Panc1 (cell line): ENCODE results near the gene CELA3A.

Experiments
- CTCF ChIP-seq: fragments of 450-650 bp; IDR thresholded peaks from 2 replicates; pipeline ENCODE4 v1.5.1; 2017; ENCODE audit warnings: mild to moderate bottlenecking
- REST ChIP-seq, 2 experiments: IDR thresholded peaks; 2 replicates each; pipeline ENCODE4 v1.6.1; 2011 to 2012; ENCODE audit warnings: low read depth in 2 of 2, control low read depth in 1 of 2, low read length in 1 of 2, mild to moderate bottlenecking in 1 of 2, moderate library complexity in 1 of 2; ENCODE audit not compliant: insufficient read depth in 1 of 2
- SIN3A ChIP-seq: IDR thresholded peaks from 2 replicates; pipeline ENCODE4 v1.6.1; 2012; ENCODE audit warnings: low read depth, mild to moderate bottlenecking, low read length, moderate library complexity, borderline replicate concordance; ENCODE audit not compliant: insufficient read depth
- TCF7L2 ChIP-seq: IDR thresholded peaks from 2 replicates; pipeline ENCODE4 v1.6.1; 2011; ENCODE audit warnings: mild to moderate bottlenecking, low read depth, low read length, inconsistent platforms

GRCh38 chr1:22021061-22021460 lies 19.6 kb downstream of the CELA3A start:
- TF ChIP-seq SIN3A (no peak), TCF7L2 (no peak), REST (IDR thresholded peaks at IDR 0.05; ENCODE audit: insufficient read depth in 1 of 2, low read depth in 2 of 2, low read length in 1 of 2) (no peak), CTCF (no peak)
